GM19193 (cell line): ENCODE measurements around the gene MMP24OS.

ENCODE experiments used
- POLR2A ChIP-seq: IDR thresholded peaks from 4 replicates; pipeline ENCODE4 v1.6.1; 2011; ENCODE audit not compliant: insufficient read depth, insufficient read length; ENCODE audit errors: extremely low read depth

The MMP24OS gene

DNA sequence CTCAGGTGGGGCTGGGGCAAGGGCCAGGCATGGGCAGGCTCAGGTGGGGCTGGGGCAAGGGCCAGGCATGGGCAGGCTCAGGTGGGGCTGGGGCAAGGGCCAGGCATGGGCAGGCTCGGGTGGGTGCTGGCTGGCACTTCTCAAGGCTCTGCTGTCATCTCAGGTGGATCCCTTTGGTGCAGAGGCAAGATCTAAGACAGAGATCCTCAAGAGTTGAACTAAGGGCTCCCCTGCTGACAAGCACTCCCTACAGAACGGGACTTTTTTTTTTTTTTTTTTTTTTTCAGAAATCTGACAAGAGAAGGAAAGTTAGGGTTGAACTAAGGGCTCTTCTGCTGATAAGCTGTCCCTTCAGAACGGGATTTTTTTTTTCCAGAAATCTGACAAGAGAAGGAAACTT, 24.9 kb downstream of the MMP24OS start:
- no peak for TF ChIP-seq POLR2A

DNA sequence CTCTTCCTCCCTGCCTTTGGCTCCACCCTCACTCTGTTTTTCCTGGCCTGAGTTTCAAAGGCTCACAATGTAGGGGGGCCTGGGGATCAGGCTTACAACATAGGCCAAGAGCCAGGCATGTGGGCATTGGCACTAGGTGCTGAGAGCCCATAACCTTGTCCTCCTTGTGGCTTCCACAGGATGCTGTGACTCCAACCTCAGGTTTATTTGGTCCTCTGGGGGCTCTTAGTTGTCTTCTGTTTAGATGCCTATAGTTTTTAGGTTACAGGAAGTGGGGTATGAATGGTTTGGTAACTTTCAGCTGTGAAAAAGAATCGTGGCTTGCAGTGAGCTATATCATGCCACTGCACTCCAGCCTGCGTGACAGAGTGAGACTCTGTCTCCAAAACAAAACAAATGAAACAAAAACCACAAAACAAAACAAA, 25.9 kb downstream of the MMP24OS start:
- no peak for TF ChIP-seq POLR2A

DNA sequence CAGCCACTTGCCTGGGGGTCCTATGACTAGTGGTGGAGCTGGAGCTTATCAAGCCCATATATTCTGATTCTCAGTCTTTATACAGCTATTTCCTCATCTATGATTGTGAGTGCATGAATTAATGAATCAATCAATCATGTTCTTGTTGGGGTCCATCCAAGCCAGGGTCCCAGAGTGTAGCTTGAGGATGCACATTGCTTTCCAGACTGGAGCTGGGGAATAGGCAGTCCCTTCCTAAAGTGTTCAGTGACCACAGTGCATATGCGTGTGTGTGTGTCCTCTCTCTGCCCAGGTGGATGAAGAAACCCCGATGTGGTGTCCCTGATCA, 26.3 kb downstream of the MMP24OS start:
- no peak for TF ChIP-seq POLR2A

DNA sequence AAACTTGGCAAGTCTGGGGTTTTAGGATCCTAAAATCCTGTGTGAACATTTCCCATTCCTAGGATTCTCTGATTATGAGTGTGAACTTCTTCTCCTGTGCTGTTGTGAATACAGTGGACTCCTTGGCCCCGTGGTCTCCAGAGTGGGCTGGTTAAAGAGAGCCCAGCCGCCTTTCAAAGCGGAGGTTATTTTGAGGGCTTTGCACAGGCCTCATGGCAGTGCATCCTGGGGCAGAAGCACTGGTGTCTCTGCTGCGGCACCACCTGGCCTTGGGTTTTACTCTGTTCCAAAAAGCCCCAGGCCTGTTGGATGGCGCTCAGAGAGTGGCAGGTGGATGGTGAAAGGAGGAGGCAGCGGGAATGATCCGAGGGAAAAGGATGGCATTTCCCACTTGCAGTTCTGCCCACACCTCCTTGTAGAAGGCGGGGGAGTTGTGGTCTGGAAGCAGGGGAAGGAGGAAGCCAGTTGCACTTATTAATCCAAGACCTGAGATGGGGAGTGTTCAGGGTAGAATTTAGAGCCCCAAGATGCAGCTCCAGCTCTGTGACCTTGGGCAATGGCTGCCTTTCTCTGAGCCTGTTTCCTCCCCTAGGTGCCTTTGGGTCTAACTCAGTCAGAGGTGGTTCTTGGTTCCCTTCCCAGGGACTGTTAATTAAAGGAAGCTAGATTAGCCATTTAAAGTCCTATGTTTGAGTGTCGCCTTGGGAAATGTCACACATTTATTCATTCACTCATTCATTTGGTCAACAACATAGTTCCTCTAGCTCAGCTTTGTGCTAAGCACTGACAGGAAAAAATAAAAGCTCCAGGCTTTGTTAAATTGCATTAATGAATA, 29.1 kb downstream of the MMP24OS start:
- no peak for TF ChIP-seq POLR2A

DNA sequence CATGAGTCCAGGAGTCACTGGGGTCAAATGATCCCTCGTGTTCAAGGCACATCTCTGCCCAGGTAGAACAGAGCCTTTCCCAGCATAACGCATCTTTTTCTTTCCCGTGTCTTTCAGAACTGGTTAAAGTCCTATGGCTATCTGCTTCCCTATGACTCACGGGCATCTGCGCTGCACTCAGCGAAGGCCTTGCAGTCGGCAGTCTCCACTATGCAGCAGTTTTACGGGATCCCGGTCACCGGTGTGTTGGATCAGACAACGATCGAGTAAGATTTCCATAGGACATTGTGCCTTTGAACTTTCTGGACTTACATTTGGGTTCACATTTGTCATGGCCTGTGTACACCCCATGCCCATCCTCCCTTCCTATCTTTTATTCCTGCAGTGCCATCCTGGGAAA, 31.2 kb downstream of the MMP24OS start:
- no peak for TF ChIP-seq POLR2A

DNA sequence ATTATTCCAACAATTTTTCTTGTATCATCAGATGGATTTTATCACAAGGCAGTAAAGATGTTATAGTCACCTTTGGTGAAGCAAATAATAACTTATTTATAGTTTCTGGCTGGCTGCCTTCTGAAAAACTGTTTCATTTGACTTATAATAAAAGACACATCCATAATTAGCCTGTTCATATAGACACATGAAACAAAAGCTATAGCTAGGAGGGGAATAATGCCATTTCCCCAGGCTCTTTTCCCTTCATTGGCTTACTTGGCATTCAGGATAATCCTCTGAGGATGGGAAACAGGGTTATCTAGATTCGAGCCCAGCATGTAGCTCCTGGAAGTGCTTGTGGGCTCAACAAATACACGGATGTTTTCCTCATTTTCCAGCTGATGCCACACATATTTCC, 33.9 kb downstream of the MMP24OS start:
- TF ChIP-seq POLR2A, result no peak

DNA sequence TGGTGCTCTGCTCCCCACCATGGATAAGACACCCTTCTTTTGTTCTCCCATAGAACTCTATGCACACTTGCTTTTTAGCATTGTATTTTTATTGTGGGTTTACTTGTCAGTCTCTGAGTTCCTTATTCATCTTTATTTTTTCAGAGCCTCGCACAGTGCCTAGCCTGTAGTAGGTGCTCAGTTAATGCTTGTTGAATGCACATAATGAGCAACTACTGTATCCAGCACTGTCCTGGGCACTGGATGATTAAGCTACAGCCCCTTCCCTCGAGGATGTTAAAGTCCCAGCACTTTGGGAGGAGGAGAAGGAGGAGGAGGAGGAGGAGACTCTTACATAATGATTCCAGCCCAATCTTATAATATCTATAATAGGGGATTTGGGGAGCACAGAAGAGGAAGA, 34.6 kb downstream of the MMP24OS start:
- TF ChIP-seq POLR2A, result no peak

DNA sequence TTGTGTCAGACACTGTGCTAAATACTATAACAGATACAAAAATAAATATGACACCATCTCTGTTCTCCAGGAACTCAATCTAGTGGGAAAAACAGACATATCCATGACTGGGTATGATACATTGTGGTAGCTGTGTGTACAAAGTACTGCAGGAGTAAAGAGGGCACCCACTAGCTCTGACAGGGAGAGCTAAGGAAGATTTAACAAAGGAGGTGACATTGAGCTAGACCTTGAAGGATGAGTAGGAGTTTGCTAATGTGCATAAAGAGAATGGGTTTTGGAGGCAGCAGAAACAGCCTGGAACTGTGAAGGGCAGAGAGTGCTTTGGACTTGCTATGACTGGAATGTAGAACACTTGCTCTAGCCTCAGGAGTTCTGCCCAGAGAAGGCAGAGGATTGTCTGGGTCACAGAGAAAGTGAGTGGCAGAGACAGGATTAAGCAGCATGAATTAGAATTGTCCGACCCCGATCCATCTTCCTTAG, 37.1 kb downstream of the MMP24OS start:
- TF ChIP-seq POLR2A, result no peak

DNA sequence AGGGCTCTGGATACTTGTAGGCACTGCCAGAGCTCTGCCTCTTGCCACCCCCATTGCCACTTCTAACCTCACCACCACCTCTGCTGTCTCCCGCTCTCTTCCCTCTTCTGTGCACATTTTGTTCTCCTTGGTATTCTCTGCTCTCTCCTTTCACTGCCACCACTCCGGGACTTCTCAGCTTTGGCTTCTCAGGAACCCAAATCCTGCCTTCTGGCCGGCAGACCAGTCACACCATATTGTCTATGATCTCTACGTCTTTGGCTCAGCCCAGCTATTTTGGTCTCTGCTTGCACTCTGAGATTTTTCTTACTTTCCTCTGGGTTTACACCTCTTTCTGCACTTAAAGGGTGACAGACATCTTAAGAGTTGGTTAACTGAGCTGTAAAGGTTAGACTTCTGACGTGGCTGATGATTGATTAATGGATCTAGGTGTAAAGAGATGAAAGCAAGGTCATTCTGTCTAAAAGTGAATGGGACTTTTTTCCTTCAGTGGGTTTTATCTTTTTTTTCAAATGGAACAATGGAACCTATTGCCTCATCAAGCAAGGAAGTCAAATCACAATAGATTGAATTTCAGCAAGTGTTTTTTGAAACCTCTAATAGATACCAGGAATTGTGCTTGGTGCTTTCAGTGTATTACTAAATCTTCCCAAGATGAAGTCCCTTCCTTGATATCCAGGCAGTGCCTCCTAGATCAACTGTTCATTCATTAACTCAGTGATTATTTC, 37.7 kb downstream of the MMP24OS start:
- no peak for TF ChIP-seq POLR2A

DNA sequence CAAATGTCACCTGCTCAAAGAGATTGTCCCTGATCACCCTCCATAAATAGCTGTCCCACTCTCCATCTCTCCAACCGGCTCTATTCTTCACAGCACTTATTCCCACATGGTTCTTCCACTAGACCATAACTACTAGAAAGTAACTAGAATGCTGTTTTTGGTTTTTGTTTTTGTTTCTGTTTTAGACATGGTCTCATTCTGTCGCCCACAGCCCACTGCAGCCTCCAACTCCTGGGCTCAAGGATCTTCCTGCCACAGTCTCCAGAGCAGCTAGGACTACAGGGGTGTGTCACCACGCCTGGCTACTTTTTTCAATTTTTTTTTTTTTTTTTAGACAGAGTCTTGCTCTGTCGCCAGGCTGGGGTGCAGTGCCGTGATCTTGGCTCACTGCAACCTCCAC, 39.2 kb downstream of the MMP24OS start:
- no peak for TF ChIP-seq POLR2A

DNA sequence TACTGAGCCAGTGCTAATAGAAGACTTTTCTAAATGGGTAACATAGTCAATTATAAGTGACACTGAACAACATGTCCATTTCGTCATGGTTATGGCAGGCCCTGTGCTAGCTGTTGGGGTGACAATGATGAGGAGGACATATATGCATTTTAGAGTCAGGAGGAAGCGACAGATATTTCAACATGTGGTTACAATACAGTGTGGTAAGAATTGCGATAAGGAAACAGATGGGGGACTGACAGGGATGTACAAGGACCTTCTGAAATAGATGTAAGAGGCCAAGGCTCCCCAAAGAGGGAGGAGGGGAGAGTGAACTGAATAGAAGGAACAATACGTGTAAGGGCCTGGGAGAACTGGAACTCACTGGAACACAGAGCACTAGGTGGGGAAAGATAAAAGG, 39.8 kb downstream of the MMP24OS start:
- TF ChIP-seq POLR2A, result no peak

DNA sequence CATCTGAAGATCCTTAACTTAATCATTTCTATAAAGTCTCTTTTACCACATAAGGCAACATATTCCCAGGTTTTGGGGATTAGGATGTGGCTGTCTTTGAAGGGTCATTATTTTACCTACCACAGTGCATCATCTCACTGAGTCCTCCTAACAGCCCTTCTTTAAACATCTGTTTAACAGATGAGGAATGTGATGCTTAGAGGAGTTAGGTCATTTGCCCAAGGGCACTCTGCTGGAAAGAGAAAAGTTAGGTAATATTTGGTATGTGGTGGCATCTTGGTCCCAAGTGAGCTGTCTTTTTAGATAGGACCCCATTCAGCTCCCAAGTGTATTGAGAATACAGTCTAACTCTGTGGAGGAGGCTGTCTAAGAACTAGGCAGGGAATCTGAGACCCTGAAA, 40.4 kb downstream of the MMP24OS start:
- no peak for TF ChIP-seq POLR2A

DNA sequence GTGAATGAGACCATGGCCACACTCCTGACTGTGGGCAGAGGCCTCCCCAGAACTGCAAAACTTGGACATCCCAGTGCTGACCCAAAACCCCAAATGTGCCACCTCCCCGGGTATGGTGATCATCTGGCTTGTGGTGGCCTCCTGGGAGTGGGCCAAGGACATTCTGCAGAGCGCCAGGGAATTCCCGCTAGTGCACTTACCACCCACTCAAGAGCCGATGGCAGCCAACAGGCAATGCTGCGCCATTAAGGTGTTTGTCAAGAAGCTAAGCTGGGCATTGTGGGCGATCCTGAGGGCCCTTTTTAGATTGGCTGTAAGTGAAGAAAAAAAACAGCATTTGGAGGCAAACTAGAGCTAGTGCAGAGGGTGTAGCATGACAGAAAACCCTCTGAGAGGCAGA, 42.0 kb downstream of the MMP24OS start:
- TF ChIP-seq POLR2A, result no peak

DNA sequence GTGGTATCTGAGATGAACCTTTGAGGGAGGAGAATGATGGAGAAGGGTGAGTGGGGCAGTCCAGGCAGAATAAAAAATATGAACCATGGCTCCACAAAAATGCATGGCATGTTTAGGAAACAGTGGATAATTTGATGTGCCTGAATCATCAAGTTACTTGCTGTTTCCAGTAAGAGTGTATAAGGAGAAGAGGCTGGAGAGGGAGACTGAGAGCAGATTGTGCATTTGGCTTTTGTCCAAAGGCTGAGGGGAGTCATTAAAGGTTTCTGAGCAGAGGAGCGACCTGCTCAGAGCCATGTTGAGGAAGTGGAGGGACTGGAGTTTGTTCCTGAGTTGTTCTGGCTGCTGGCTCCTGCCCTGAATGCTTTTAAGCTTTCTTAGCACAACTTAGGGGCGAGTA, 45.3 kb downstream of the MMP24OS start:
- TF ChIP-seq POLR2A, result no peak

DNA sequence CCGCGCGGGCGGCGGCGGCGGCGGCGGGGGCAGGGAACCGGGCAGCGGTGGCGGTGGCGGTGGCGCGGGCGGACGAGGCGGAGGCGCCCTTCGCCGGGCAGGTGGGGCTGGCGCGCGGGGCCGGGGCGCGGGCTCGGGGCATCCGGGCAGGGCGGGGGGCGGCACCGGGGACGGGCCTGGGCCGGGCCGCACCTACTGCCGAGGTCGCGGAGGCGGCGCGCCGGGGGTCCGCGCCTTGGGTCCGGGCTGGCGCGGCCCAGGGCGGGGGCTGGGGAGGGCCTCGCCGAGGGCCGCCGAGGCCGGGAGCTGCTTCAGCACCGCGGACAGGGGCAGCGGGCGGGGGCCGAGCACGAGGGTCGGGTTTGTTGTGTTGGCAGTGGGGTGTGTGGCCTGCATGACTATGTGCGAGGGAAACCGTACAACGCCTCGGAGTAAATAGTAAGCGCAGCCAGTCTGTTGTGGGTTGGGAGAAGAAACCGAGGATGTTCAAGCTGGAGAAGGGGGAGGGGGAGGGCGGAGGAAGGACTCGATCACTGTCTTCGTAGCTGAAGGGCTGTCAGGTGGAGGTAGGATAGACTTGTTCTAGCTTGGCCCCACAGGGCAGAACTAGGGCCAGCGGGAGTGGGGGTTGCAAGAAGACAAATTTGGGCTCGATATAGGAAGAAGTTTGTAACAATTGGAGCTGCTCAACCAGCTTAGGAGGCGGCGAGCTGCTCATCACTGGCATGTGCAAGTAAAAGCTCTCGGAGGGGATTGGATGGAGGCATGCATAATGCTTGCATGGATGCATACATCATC, 50.8 kb downstream of the MMP24OS start:
- TF ChIP-seq POLR2A, result no peak
